Measurements from ENCODE around the gene SMIM21. TPM values are rescaled to one million over a fixed set of nuclear protein-coding genes. Genes with fewer than 3 reads are reported as not detected.

The SMIM21 gene
- total RNA-seq = not detected

DNA sequence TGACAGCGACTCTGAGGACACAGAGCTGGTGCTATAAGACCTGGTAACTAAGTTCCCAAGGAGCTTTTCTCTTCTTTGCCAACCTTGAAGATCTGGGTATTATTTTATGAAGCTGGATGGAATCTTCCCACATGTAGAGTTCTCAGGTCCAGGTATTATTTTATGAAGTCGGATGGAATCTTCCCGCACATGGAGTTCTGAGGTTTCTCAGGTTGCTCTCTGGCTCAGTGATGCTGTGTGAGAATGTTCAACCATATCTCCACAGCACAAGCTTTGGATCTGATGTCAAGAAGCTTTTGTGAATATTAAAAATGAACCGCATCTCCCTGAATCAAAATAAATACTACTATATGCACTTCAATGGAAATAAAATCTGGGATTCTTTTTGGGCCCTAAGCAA, at the start of gene SMIM21:
Gene SMIM21, minus strand, starts transcription at position 101 of the 400 bp plus-strand sequence. CDS start 140 bp downstream, outside the sequence.
- no peak for ATAC-seq

DNA sequence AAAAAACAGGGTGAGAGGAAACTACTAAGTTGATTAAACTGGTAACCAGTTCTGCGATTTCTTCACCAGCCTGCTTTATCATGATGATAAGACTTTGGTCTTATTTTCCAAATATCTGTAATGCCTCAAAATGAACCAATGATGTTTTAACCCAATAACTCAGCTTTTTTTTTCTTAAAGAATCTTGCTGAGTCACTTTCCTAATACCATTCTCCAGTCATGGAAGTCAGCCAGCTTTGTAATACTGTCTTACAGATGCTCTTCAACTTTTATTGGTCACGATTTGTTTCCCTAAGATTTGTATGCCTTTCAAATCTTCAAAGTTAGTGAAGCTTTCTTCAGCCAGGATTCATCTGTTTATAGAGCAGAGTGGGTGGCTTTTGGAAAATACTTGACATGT, 47.7 kb upstream of the SMIM21 start:
- ATAC-seq = no peak

GRCh38 chr18:75474332-75474731, 46.8 kb upstream of the SMIM21 start:
- ATAC-seq = no peak

- no peak for ATAC-seq
These were observed 45.8 kb upstream of the SMIM21 start for GRCh38 chr18:75473316-75473715.

DNA sequence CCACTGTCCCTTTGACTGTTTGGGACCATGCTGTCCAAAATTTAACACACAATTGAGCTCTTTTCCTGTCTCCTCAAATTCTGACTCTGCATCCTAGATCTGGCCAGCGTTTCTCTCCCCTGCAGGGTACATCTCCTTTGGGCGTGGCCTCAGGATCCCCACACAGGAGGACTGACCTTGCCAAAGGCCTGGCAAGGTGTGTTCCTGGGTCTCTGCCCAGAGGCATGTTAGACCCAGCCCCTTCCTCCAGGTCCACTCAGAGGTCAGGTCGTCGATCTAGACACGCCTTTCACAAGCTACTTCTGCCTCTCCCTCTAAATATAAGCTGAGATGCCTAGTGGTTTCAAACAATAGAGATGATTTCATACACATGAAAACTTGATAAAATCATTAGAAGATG, 45.4 kb upstream of the SMIM21 start:
- no peak for ATAC-seq

- no peak for ATAC-seq
These were observed 44.9 kb upstream of the SMIM21 start for GRCh38 chr18:75472396-75472795.

GRCh38 chr18:75471850-75472249, 44.3 kb upstream of the SMIM21 start:
- ATAC-seq = no peak

- ATAC-seq = no peak
These were observed 40.3 kb upstream of the SMIM21 start for GRCh38 chr18:75467851-75468250.

DNA sequence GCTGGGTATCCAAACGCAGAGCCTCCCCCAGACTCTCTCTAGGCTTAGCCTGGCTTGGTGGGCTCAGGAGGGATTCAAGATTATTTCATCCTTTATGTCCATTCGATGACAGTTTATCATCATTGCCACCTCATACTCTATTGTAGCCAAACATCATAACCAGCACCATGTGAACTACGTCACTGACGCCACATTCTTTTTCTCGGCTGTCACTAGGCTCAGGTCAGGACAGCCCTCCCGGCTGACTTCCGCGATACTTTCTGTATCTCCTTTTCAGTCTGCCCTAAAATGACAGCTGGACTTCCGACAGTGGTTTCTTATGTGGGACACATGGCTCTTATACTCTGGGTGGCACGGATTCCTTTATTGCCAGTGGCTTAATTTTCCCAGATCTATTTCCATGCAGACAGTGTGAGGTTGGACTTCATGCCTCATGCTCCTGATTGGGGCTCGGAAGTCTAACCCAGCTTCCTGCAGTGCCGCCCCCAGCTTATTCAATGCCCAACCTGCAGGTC, 39.8 kb upstream of the SMIM21 start:
- no peak for ATAC-seq

DNA sequence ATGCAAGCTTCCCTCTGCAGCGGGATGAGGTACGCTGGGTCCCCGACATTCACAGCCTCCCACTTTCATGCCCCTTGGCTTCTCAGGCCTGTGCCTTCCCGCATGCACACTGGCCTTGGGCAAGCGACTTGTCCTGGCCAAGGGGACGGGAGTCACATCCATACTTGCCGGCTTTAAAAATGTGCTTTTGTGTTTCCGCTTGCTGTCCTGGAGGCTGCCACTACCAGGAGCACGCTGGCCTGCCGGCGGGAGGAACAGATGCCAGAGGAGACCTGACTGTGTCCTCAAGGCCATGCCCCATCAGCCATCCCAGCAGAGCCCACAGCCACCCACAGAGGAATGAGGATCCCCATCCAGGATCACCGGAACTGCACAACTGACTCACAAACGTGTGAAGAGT, 36.9 kb upstream of the SMIM21 start:
- ATAC-seq = no peak

DNA sequence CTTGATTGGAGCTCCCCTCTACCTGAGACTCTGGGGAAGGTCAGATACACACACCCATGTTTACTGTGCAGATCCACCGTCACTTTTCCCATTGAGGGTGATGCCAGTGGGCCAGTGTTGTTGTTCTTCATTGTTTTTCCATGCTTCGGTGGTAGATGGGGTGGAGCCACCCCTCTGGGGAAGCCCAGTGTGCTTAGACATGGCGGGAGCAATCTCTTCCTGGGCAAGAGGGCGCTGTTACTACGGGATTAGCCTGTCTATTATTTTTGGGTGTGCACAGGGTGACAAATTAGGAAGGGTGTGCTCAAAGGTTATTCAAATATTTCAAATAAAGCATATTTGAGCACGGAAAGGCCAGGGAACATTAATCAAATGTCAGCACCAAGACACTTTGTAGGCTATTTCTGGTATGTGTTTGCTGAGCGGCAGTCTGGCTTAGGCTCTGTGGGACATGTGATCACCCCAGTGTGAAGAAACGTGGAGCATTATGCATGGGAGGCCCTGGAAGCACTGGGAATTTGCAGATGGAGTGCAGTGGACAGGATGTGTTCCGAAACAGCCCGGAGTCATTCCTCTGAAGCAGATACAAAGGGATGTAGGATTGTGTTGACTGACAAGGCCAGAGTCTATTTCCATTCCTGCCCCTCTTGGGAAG, 34.8 kb upstream of the SMIM21 start:
- no peak for ATAC-seq

GRCh38 chr18:75456199-75456631, 28.7 kb upstream of the SMIM21 start:
- ATAC-seq = no peak

- ATAC-seq = peak; percentile 33
These were observed 28.0 kb upstream of the SMIM21 start for GRCh38 chr18:75455249-75456198.

- no peak for ATAC-seq
These were observed 26.7 kb upstream of the SMIM21 start for GRCh38 chr18:75454022-75454795.

- ATAC-seq = no peak
These were observed 23.4 kb upstream of the SMIM21 start for GRCh38 chr18:75450906-75451305.

- no peak for ATAC-seq
These were observed 14.4 kb upstream of the SMIM21 start for GRCh38 chr18:75441896-75442295.

GRCh38 chr18:75439348-75439747, 11.8 kb upstream of the SMIM21 start:
- no peak for ATAC-seq

DNA sequence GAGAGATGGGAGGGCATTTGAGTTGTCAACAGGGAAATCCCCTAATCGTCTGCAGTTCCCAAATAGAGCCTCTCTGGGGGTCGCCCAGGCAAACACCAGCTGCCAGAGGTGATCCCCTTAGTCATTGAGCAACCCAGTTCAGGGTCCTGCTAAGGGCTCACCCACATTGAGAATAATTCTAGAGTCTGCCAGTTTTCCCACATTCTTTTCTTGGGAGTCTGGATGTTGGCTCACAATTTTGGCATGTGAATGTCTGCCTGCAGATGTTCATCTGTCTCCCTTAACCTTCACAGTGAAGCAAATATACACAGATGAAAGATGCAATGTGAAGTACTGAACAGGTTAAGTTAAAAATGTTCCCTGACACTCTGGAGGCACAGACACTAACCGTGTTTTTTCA, 11.4 kb upstream of the SMIM21 start:
- no peak for ATAC-seq

DNA sequence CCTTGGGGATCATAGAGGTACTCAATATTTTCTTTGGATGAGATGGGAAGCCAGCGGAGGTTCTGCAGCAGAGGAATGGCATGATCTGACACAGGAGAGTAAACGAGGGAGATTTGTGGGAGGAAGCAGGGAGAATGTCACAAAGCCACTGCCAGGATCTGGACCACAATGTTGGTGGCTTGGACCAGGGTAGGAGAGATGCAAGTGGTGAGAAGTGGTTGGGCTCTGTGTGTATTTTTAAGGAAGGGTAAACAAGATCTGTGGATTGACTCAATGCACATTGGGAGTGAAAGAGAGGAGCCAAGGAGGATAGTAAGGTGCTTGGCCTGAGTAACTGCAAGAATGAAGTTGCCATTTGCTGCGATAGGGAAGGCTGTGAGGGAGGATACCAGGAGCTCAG, 10.5 kb upstream of the SMIM21 start:
- no peak for ATAC-seq

GRCh38 chr18:75433098-75433497, 5.6 kb upstream of the SMIM21 start:
- no peak for ATAC-seq

DNA sequence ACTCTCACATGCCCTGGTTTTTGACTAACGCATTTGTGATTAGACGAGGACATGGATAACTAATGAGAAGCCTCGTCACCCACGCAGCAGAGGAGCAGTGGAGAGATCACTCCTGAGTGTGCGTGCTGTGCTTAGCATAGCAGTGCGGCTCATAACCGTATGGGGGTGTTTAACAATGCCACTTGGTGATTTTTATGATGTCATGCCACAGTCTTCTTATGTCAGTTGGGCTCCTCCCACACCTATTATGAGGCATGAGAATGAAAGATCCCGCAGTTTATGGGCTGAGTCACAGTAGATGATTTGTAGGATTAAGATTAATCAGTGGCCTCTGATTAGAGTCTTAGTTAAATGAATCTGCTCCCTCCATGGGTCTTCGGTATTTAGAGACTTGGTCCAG, 2.5 kb upstream of the SMIM21 start:
- no peak for ATAC-seq

DNA sequence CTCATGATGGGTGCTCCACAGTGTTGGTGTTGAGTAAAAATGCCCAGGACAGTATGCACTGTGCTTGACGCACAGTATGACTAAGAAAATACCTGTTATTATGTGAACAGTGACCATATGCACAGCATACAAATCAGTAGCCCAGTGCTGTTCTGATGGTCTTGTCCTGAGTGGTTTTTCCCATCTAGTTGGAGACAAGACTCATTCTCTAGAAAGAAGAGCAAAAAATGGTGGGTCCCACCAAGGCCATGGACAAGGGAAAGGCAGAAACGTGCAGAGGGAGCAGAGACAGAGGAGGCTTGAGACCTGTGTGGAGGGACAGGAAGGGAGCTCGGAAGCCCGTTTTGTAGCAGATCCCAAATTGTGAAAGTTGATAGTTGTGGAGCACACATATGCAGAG, 987 bp upstream of the SMIM21 start:
- no peak for ATAC-seq

DNA sequence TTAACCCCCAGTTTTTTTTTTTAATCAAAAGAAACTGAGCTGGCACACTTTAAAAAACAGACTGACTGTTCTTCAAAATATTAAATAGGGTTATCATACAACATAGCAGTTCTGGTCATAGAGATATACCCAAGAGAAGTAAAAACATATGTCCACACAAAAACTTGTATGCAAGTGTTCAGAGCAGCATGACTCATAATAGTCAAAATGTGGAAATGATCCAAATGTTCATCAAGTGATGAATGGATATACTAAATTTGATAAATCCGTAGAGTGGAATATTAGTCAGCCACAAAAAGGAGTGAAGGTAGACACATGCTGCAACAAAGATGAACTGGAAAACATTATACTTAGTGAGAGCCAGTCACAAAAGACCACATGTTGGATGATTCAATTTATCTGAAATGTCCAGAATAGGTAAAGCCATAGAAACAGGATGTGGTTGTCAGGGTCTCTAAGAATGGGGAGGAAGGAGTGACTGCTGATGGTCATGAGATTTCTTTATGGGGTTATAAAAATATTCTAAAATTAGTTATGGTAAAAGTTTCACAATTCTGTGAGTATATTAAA, 5.1 kb downstream of the SMIM21 start:
- no peak for ATAC-seq
